ENCODE data around the gene CTSS. TPM values are rescaled to one million over a fixed set of nuclear protein-coding genes. Genes with fewer than 3 reads are reported as not detected.

CTSS gene
- 2.8 and 3.3 TPM in 2 replicates for total RNA-seq

DNA sequence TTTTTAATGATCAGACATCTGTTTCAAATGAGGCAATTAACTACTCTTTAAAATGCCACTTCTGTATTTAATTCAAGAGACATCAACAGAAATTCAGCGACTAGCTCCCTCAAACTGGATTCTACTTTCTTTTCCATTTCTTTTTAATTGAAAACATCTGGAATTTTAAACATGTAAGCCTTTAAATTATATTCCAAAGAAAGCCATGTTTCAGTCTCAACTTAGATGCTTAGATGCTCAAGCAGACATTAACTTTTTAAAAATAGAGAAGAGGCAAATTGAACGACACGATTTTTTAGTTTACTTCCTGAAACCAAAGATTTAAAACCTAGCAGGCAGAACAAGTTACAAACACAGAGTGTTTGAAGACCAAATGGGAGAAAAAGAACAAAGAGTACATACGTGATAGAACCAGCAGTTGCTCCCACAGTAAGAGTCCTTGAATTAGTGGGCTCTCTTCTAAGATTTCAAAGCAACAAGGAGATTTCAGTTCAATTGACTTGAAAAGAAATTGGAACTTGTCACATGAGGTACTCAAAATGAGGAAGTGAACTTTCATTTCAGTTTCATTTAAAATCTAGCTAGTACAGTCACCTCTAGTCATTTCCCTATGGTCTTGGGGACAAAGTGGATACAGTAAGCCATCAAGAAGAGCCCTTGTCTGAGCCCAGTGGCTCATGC, at the start of gene CTSS:
Gene CTSS (minus strand): TSS at position 483 of the 681 bp plus-strand sequence. CDS start 1,015 bp downstream, outside the sequence.

DNA sequence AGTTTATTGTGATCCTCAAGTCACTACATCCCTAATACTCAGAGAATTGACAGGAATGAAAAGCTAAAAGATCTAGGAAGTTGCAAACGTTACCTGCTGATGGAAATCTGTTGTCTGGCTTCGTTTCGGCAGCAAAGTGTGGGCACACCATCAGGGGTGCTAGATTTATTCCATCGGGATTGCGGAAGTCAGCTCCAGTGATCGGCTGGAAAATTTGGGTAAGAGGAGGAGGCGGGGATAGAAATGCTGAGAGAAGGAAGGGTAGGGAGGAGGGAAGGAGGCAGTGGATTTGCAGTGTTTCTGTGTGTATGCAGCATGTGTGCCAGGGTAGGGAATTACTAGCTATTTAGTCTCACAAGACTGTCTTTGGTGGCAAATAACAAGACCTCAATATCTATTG, 42.5 kb upstream of the CTSS start, which contains the start of gene CTSK:
Gene CTSK (minus strand): TSS at position 140 of the 400 bp plus-strand sequence. CDS start 1,455 bp downstream, outside the sequence.

DNA sequence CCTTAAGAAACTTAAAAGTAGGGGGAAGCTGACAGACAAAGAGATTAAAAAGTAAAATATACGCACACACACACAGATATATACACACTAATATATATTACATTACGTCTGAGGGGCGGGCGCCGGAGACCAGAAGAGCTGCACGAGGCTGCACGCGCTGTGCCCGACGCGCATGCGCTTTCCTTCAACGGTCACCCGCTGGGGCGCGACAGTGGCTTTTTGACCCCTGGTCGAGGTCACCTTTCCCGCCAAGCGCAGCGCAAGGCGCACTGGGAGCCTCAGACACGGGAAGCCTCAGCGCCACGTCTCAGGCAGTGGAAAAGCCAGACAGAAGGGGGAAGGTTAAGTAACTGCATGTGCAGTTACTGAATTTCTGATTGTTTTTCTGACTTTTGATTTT, 44.9 kb downstream of the CTSS start, which contains the start of gene HORMAD1:
Gene HORMAD1 (minus strand): TSS at position 193 of the 400 bp plus-strand sequence. CDS start 1,390 bp downstream, outside the sequence.

DNA sequence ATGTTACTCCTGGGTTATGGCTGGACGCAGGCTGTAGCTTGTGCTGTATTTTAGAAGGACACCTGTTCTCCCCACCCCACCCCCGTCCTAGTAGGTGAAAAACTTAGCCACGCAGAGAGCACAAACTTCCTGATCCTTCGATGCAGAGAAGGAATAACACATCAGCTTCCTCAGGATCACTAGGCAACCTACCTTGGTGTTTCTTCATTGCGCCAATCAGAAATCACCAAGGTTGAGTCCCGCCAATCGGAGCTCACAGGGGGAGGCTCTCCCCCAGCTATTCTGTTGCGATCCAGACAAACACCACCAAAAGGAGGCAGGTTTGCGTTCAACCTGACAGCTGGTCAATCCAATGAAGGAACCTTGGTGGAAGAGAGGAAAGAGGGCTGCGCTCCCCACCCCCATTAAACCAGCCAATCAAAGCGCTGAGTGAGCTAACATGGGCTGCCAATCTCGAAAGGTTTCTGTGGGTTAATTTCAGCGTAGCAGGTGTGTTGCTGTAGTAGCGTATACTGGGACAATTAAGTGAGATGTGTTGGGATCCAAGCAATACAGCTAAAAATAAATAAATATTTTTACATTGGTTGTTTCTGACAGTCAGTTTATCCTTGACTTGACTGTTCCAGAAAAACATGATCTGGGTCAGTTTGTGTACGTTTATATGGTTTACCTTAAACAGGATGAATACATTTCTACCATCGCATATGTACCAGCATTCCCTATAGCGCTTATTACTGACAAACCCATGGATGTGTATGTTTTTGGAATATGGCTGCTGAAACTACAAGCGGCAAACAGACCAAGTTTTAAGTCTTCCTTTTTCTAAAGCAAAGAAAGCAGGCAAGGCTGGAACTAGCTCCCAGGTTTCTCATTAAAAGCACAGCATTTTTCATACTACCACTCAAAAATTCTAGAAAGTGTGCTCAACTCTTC, 68.3 kb downstream of the CTSS start, which contains the start of gene GOLPH3L:
Gene GOLPH3L (minus strand): TSS at position 160 of the 933 bp plus-strand sequence. CDS start 2,316 bp downstream, outside the sequence.

Other genes starting within 250 kb of the CTSS start
- gene ADAMTSL4, start 216.4 kb downstream of the CTSS start, total RNA-seq = 23.4 and 24.7 TPM in 2 replicates
- 215 and 239 TPM in 2 replicates for gene MCL1, start 186.2 kb downstream of the CTSS start, total RNA-seq
- 82.1 and 165 TPM in 2 replicates for gene ENSA, start 136.2 kb downstream of the CTSS start, total RNA-seq
- 20.0 and 24.5 TPM in 2 replicates for gene GOLPH3L, start 68.6 kb downstream of the CTSS start, total RNA-seq
- gene HORMAD1, start 44.9 kb downstream of the CTSS start, total RNA-seq = not detected in 2 replicates
- gene CTSK, start 42.5 kb upstream of the CTSS start, total RNA-seq = 87.5 and 106 TPM in 2 replicates
- 33.0 and 39.6 TPM in 2 replicates for gene ARNT, start 110.8 kb upstream of the CTSS start, total RNA-seq
- not detected in 2 replicates for gene CTXND2, start 121.4 kb upstream of the CTSS start, total RNA-seq
- gene SETDB1, start 160.6 kb upstream of the CTSS start, total RNA-seq = 18.0 and 18.8 TPM in 2 replicates
- gene CERS2, start 209.1 kb upstream of the CTSS start, total RNA-seq = 67.4 and 84.2 TPM in 2 replicates
- not detected in 2 replicates for gene ANXA9, start 216.5 kb upstream of the CTSS start, total RNA-seq
- gene MINDY1, start 241.1 kb upstream of the CTSS start, total RNA-seq = 9.0 and 9.6 TPM in 2 replicates
- gene PRUNE1, start 242.7 kb upstream of the CTSS start, total RNA-seq = 10.6 and 11.8 TPM in 2 replicates

Data from cardiac ventricle fibroblast (primary cell).